IMR-90 (cell line): ENCODE data around the gene CRACDL. TPM values are rescaled to one million over a fixed set of nuclear protein-coding genes. Genes with fewer than 3 reads are reported as not detected.
A peak's percentile ranks its signal among the peaks of the same experiment; 100 is the strongest.

Source experiments
- ATAC-seq: fragments of 200-7000 bp; cut with Tn5 transposase; 2 replicates; pipeline ENCODE4 v1.9.1; 2020; ENCODE audit warnings: low read depth, mild to moderate bottlenecking, moderate library complexity
- BruUV-seq: library from RNA; stranded (reverse); fragments of 400-500 nt; replicated peaks from 2 replicates; lab custom pipeline; 2021; lab: Mats Ljungman, UMichigan
- CTCF ChIA-PET: fragments of 300-600 bp; formaldehyde crosslinking; extraction: SDS; loops from one replicate; lab custom pipeline; 2021; ENCODE audit warnings: antibody characterized with exemption; lab: Yijun Ruan, JAX
- POLR2A ChIA-PET: fragments of 300-600 bp; sonication (Branson Sonifier 250); formaldehyde crosslinking; loops from one replicate; lab custom pipeline; 2022; ENCODE audit warnings: antibody characterized with exemption; ENCODE audit not compliant: unreplicated experiment; lab: Charles Lee
- DNase-seq: peaks from one replicate; pipeline ENCODE4 v3.0.0; 2013
- H2AFZ ChIP-seq: replicated peaks from 2 replicates; pipeline ENCODE3; 2013; ENCODE audit warnings: low read length, mild to moderate bottlenecking; ENCODE audit not compliant: poor library complexity
- H2AK5ac ChIP-seq: 2 replicates; pipeline ENCODE4 v1.6.1; 2013; ENCODE audit warnings: low read depth, low read length, inconsistent platforms
- H2AK9ac ChIP-seq: replicated peaks from 2 replicates; pipeline ENCODE3; 2013; ENCODE audit warnings: mild to moderate bottlenecking, low read depth, low read length, moderate library complexity; ENCODE audit not compliant: poor library complexity
- H2BK120ac ChIP-seq: 2 replicates; pipeline ENCODE4 v1.6.1; 2013; ENCODE audit warnings: low read depth, low read length, inconsistent platforms
- H2BK15ac ChIP-seq: 3 replicates; pipeline ENCODE4 v1.6.1; 2013; ENCODE audit warnings: low read depth, low read length, inconsistent platforms
- H2BK20ac ChIP-seq: 2 replicates; pipeline ENCODE4 v1.6.1; 2013; ENCODE audit warnings: low read depth, mild to moderate bottlenecking, inconsistent platforms, low read length, moderate library complexity
- H2BK5ac ChIP-seq: 2 replicates; pipeline ENCODE4 v1.6.1; 2013; ENCODE audit warnings: mild to moderate bottlenecking, low read depth, low read length, inconsistent platforms; ENCODE audit not compliant: poor library complexity, severe bottlenecking
- H3K14ac ChIP-seq: replicated peaks from 2 replicates; pipeline ENCODE4 v1.6.1; 2013; ENCODE audit warnings: low read depth, low read length, inconsistent platforms
- H3K18ac ChIP-seq: 2 replicates; pipeline ENCODE4 v1.6.1; 2013; ENCODE audit warnings: low read depth, low read length, control low read depth
- H3K23ac ChIP-seq: 2 replicates; pipeline ENCODE4 v1.6.1; 2013; ENCODE audit warnings: low read depth, low read length, inconsistent platforms
- H3K27ac ChIP-seq: 2 replicates; pipeline ENCODE4 v1.5.1; 2013; ENCODE audit warnings: mild to moderate bottlenecking, control low read depth, low read length; ENCODE audit not compliant: insufficient read depth
- H3K27me3 ChIP-seq: 2 replicates; pipeline ENCODE4 v1.6.1; 2013; ENCODE audit warnings: low read length; ENCODE audit not compliant: control insufficient read depth, insufficient read depth
- H3K36me3 ChIP-seq: 2 replicates; pipeline ENCODE4 v1.6.1; 2013; ENCODE audit warnings: low read length, mixed read lengths; ENCODE audit not compliant: control insufficient read depth, insufficient read depth
- H3K4ac ChIP-seq: 2 replicates; pipeline ENCODE4 v1.6.1; 2013; ENCODE audit warnings: low read depth, low read length, inconsistent platforms
- H3K4me1 ChIP-seq: 2 replicates; pipeline ENCODE4 v1.6.1; 2013; ENCODE audit warnings: low read length, mixed read lengths; ENCODE audit not compliant: control insufficient read depth, insufficient read depth
- H3K4me2 ChIP-seq: 2 replicates; pipeline ENCODE4 v1.6.1; 2013; ENCODE audit warnings: low read depth, mild to moderate bottlenecking, control low read depth, low read length, moderate library complexity
- H3K4me3 ChIP-seq: 2 replicates; pipeline ENCODE4 v1.5.1; 2013; ENCODE audit warnings: low read depth, mild to moderate bottlenecking, control low read depth, low read length, moderate library complexity; ENCODE audit not compliant: insufficient read depth
- H3K56ac ChIP-seq: 2 replicates; pipeline ENCODE4 v1.6.1; 2013; ENCODE audit warnings: low read length, inconsistent platforms; ENCODE audit not compliant: insufficient read depth; ENCODE audit errors: extremely low read depth
- H3K79me1 ChIP-seq, 2 experiments: 2 replicates each; pipeline ENCODE4 v1.6.1; 2013; ENCODE audit warnings: low read length in 2 of 2, inconsistent platforms in 1 of 2, low read depth in 1 of 2
- H3K9ac ChIP-seq: 2 replicates; pipeline ENCODE4 v1.6.1; 2013; ENCODE audit warnings: low read depth, low read length, control low read depth
- H3K9me1 ChIP-seq: 2 replicates; pipeline ENCODE4 v1.6.1; 2013; ENCODE audit warnings: low read length, inconsistent platforms; ENCODE audit not compliant: insufficient read depth
- H3K9me3 ChIP-seq: 2 replicates; pipeline ENCODE4 v1.6.1; 2013; ENCODE audit warnings: low read length; ENCODE audit not compliant: control insufficient read depth, insufficient read depth
- H4K20me1 ChIP-seq: 2 replicates; pipeline ENCODE4 v1.6.1; 2013; ENCODE audit warnings: low read length, inconsistent platforms; ENCODE audit not compliant: insufficient read depth
- H4K5ac ChIP-seq: 2 replicates; pipeline ENCODE4 v1.6.1; 2013; ENCODE audit warnings: mild to moderate bottlenecking, low read depth, low read length, control low read depth
- H4K8ac ChIP-seq, 2 experiments: 2 replicates each; pipeline ENCODE4 v1.6.1; 2013; ENCODE audit warnings: low read depth in 2 of 2, low read length in 2 of 2, control low read depth in 1 of 2, inconsistent platforms in 1 of 2
- H4K91ac ChIP-seq: 2 replicates; pipeline ENCODE4 v1.6.1; 2013; ENCODE audit warnings: low read depth, low read length, inconsistent platforms; ENCODE audit not compliant: insufficient read depth
- BHLHE40 ChIP-seq: fragments of 150-350 bp; IDR thresholded peaks from 2 replicates; pipeline ENCODE4 v1.6.1; 2016; ENCODE audit warnings: mild to moderate bottlenecking, low read depth, low read length
- CEBPB ChIP-seq: IDR thresholded peaks from 2 replicates; pipeline ENCODE4 v1.6.1; 2012; ENCODE audit warnings: low read depth, low read length, improper control_type of control experiment
- CHD1 ChIP-seq: IDR thresholded peaks from 2 replicates; pipeline ENCODE4 v1.6.1; 2012; ENCODE audit warnings: low read depth, low read length, improper control_type of control experiment
- FOS ChIP-seq: fragments of 150-350 bp; IDR thresholded peaks from 2 replicates; pipeline ENCODE4 v1.6.1; 2016; ENCODE audit warnings: low read depth, low read length
- MAZ ChIP-seq: IDR thresholded peaks from 2 replicates; pipeline ENCODE4 v1.6.1; 2012; ENCODE audit warnings: low read depth, mild to moderate bottlenecking, low read length, improper control_type of control experiment, moderate library complexity, borderline replicate concordance
- MXI1 ChIP-seq: IDR thresholded peaks from 2 replicates; pipeline ENCODE4 v1.6.1; 2012; ENCODE audit warnings: low read depth, mild to moderate bottlenecking, low read length, moderate library complexity, borderline replicate concordance
- NFE2L2 ChIP-seq: fragments of 150-350 bp; IDR thresholded peaks from 2 replicates; pipeline ENCODE4 v1.6.1; 2016; ENCODE audit warnings: low read depth, mild to moderate bottlenecking, low read length
- POLR2A ChIP-seq: IDR thresholded peaks from 2 replicates; pipeline ENCODE4 v1.6.1; 2012; ENCODE audit warnings: mild to moderate bottlenecking, low read depth, low read length
- RAD21 ChIP-seq: IDR thresholded peaks from 2 replicates; pipeline ENCODE4 v1.6.1; 2012; ENCODE audit warnings: low read length, improper control_type of control experiment
- RCOR1 ChIP-seq: IDR thresholded peaks from 2 replicates; pipeline ENCODE4 v1.6.1; 2012; ENCODE audit warnings: mild to moderate bottlenecking, low read length, improper control_type of control experiment; ENCODE audit not compliant: insufficient replicate concordance
- RFX5 ChIP-seq: IDR thresholded peaks from 2 replicates; pipeline ENCODE4 v1.8.0; 2012; ENCODE audit warnings: low read depth, mild to moderate bottlenecking, low read length, moderate library complexity
- SMC3 ChIP-seq: fragments of 150-350 bp; IDR thresholded peaks from 2 replicates; pipeline ENCODE4 v1.6.1; 2016; ENCODE audit warnings: low read depth, mild to moderate bottlenecking, antibody characterized with exemption, low read length, moderate library complexity
- WGBS, 2 experiments: methylation state at CpG; one replicate each; pipeline versions ENCODE4 v1.1.5 to v1.1.7; 2013; ENCODE audit warnings: missing lambda C conversion rate in 2 of 2; ENCODE audit not compliant: insufficient read length in 1 of 2; ENCODE audit errors: extremely low coverage in 2 of 2; 5-methylcytosine and 5-hydroxymethylcytosine counted together
- dilution Hi-C: fragments of 300-500 bp; cut with HindIII; formaldehyde crosslinking; loops from one replicate; pipeline ENCODE4 v1.14.3; 2018; ENCODE audit warnings: low sequenced_read_pairs; ENCODE audit not compliant: unreplicated experiment
- in situ Hi-C: fragments of 300-500 bp; cut with MboI; formaldehyde crosslinking; loops from 3 replicates; pipeline ENCODE4 v1.14.3; 2019; ENCODE audit warnings: low sequenced_read_pairs, inconsistent platforms, mixed read lengths
- intact Hi-C: fragments of 100-400 bp; cut with micrococcal nuclease; formaldehyde crosslinking; loops from 2 replicates; pipeline ENCODE4 v1.10.0; 2022
- polyA plus RNA-seq, 3 experiments: library from polyadenylated mRNA; depleted of rRNA; stranded (reverse); fragments of >200 nt; gene quantifications; 2 replicates each; pipeline ENCODE4 v1.2.3, GENCODE V29; 2012; ENCODE audit warnings: low replicate concordance in 1 of 3
- total RNA-seq: library from RNA; depleted of rRNA; stranded (reverse); fragments of >200 nt; gene quantifications from 2 replicates; pipeline ENCODE4 v1.2.3, GENCODE V29; 2012
- TF ChIP-seq, protein P1 (sequence below): fragments of 150-350 bp; IDR thresholded peaks from 2 replicates; pipeline ENCODE4 v1.6.1; 2017; ENCODE audit warnings: mild to moderate bottlenecking, antibody characterized with exemption, low read length, low read depth
- TF ChIP-seq, protein P2 (sequence below): fragments of 150-350 bp; IDR thresholded peaks from 2 replicates; pipeline ENCODE4 v1.6.1; 2016; ENCODE audit warnings: low read depth, mild to moderate bottlenecking, low read length, moderate library complexity, borderline replicate concordance
- TF ChIP-seq, protein P3 (sequence below): conservative IDR thresholded peaks from 2 replicates; pipeline ENCODE4 v1.5.1; 2012; ENCODE audit warnings: mild to moderate bottlenecking, low read depth, low read length, improper control_type of control experiment

CRACDL gene
- total and polyA plus RNA-seq, 2 of the 4 experiments (the other 2 are of a cell fraction), result not detected

DNA sequence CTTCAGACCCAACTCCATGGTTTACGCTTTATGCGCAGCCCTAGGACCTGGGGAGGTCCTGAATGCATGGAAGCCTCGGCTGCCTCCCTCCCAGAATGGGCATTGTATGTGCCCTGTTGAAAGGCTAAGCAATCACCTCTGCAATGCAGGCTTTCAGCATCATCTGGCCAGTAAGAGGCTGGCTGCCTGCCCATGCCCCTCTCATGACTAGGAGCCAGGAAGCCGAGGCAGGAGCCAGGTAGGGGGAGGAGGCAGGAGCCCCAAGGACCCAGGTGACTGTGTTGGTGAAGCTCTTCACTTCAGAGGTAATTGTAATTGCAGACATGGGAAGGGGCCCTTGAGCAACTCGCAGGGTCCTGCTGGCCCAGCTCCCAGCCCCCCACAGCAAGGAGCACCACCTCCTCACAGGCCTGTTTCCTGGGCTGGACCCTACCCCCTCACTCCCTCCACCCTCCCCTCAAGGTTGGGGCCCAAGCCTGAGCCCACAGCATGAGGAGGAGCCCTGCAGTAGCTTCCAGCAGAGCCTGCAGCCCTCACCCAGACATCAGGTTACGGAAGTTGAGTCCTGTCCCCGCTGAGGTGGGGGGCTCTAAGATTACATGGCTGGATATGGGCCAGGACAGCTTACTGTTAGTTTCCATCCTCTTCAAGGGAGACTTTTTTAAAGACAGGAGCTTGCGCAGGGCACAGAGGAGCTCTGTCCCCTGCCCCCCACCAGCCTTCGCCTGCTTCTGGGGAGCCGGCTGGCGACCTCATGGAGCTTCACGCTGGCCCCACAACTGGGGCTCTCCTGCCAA lies 21.9 kb downstream of the CRACDL start:
- H4K20me1 ChIP-seq, result no peaks in the 10 kb centered on the region
- no peak overlapping the region for H2AK5ac ChIP-seq
- H3K9me1 ChIP-seq, result no peaks in the 10 kb centered on the region
- BruUV-seq, result no TSS peak
- in situ Hi-C loops, result no loop called here
- ChIA-PET POLR2A (no interaction called here), CTCF (interaction anchor here (0.6 kb wide), 1 partner anchor 131 kb away, joined by 3 read pairs; no protein-coding TSS in a partner anchor)
- H3K18ac ChIP-seq, result no peak overlapping the region
- H4K91ac ChIP-seq, result no peak overlapping the region
- peaks cover 8% of the 10 kb centered on the region; the same call in 1 of the 2 replicates for H3K4me1 ChIP-seq
- H4K8ac ChIP-seq, result no peak overlapping the region
- no peak overlapping the region for H2AK9ac ChIP-seq
- dilution Hi-C loops, result no loop called here
- H3K4me3 ChIP-seq, result no peak overlapping the region
- ATAC-seq, result no peak
- no peak overlapping the region for H2BK120ac ChIP-seq
- no peak overlapping the region for H3K9ac ChIP-seq
- H3K36me3 ChIP-seq, result no peaks in the 10 kb centered on the region
- no peak overlapping the region for H2BK15ac ChIP-seq
- no peaks in the 10 kb centered on the region for H3K9me3 ChIP-seq
- H3K56ac ChIP-seq, result no peak overlapping the region
- H2BK20ac ChIP-seq, result no peak overlapping the region
- H4K5ac ChIP-seq, result no peak overlapping the region
- intact Hi-C loops, result no loop called here
- H3K79me1 ChIP-seq, result no peaks in the 10 kb centered on the region
- H3K4ac ChIP-seq, result no peak overlapping the region
- peak overlapping the region; percentile 1 for H2AFZ ChIP-seq
- H3K14ac ChIP-seq, result no peak overlapping the region
- H3K27ac ChIP-seq, result no peak overlapping the region
- 80% methylated on average over 1 of the region's 12 CpGs; no CpG with 5 or more reads in 1 of the 2 experiments for WGBS, 2 experiments
- no peak for DNase-seq
- H3K23ac ChIP-seq, result no peak overlapping the region
- peaks cover 2% of the 10 kb centered on the region; the same call in 1 of the 2 replicates for H3K27me3 ChIP-seq
- no peak overlapping the region for H2BK5ac ChIP-seq
- no peak overlapping the region for H3K4me2 ChIP-seq
- no peak for TF ChIP-seq MAZ
- TF ChIP-seq, protein P1, sequence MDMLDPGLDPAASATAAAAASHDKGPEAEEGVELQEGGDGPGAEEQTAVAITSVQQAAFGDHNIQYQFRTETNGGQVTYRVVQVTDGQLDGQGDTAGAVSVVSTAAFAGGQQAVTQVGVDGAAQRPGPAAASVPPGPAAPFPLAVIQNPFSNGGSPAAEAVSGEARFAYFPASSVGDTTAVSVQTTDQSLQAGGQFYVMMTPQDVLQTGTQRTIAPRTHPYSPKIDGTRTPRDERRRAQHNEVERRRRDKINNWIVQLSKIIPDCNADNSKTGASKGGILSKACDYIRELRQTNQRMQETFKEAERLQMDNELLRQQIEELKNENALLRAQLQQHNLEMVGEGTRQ, result no peak
- TF ChIP-seq, protein P2, sequence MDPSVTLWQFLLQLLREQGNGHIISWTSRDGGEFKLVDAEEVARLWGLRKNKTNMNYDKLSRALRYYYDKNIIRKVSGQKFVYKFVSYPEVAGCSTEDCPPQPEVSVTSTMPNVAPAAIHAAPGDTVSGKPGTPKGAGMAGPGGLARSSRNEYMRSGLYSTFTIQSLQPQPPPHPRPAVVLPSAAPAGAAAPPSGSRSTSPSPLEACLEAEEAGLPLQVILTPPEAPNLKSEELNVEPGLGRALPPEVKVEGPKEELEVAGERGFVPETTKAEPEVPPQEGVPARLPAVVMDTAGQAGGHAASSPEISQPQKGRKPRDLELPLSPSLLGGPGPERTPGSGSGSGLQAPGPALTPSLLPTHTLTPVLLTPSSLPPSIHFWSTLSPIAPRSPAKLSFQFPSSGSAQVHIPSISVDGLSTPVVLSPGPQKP, result no peak
- no peak for TF ChIP-seq RFX5
- no peak for TF ChIP-seq BHLHE40
- no peak for TF ChIP-seq RCOR1
- TF ChIP-seq SMC3, result no peak
- no peak for TF ChIP-seq NFE2L2
- TF ChIP-seq, protein P3, sequence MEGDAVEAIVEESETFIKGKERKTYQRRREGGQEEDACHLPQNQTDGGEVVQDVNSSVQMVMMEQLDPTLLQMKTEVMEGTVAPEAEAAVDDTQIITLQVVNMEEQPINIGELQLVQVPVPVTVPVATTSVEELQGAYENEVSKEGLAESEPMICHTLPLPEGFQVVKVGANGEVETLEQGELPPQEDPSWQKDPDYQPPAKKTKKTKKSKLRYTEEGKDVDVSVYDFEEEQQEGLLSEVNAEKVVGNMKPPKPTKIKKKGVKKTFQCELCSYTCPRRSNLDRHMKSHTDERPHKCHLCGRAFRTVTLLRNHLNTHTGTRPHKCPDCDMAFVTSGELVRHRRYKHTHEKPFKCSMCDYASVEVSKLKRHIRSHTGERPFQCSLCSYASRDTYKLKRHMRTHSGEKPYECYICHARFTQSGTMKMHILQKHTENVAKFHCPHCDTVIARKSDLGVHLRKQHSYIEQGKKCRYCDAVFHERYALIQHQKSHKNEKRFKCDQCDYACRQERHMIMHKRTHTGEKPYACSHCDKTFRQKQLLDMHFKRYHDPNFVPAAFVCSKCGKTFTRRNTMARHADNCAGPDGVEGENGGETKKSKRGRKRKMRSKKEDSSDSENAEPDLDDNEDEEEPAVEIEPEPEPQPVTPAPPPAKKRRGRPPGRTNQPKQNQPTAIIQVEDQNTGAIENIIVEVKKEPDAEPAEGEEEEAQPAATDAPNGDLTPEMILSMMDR, result no peak
- no peak for TF ChIP-seq FOS
- TF ChIP-seq MXI1, result no peak
- no peak for TF ChIP-seq CEBPB
- TF ChIP-seq POLR2A, result no peak
- no peak for TF ChIP-seq RAD21
- TF ChIP-seq CHD1, result no peak
